SK-N-SH (cell line): ENCODE results near the gene IL18R1. TPM values are rescaled to one million over a fixed set of nuclear protein-coding genes. Genes with fewer than 3 reads are reported as not detected.

ENCODE experiments used
- CTCF ChIA-PET: fragments of 300-600, 350-600 bp; formaldehyde crosslinking; extraction: SDS; loops from one replicate; lab custom pipeline; 2021; lab: Yijun Ruan, JAX
- POLR2A ChIA-PET: fragments of 350-600 bp; sonication (Branson Sonifier 250); formaldehyde crosslinking; extraction: SDS; loops from one replicate; lab custom pipeline; 2020; ENCODE audit warnings: antibody characterized with exemption, inconsistent platforms; lab: Yijun Ruan, JAX
- DNase-seq: peaks from one replicate; pipeline ENCODE4 v3.0.0; 2012
- H2AFZ ChIP-seq: fragments of 200-600 bp; sonication (generic); 2 replicates; pipeline ENCODE4 v1.8.1; 2016; ENCODE audit warnings: antibody characterized with exemption, mild to moderate bottlenecking, low read depth
- H3F3A ChIP-seq: fragments of 200-600 bp; sonication (generic); replicated peaks from 2 replicates; pipeline ENCODE3; 2016; ENCODE audit warnings: antibody characterized with exemption, mild to moderate bottlenecking; ENCODE audit not compliant: insufficient read depth
- H3K27ac ChIP-seq, 2 experiments: fragments of 200-500 bp in 1 of 2; fragments of 200-600 bp in 1 of 2; sonication (Bioruptor generic) in 1 of 2; sonication (generic), shearing (Covaris generic) in 1 of 2; 2 replicates each; pipeline versions ENCODE4 v1.5.1 to v1.6.1; 2014 to 2016; ENCODE audit warnings: low read depth in 2 of 2, inconsistent platforms in 1 of 2, low read length in 1 of 2, mild to moderate bottlenecking in 1 of 2, mixed read lengths in 1 of 2
- H3K27me3 ChIP-seq: fragments of 200-600 bp; sonication (generic), shearing (Covaris generic); 2 replicates; pipeline ENCODE4 v1.6.1; 2016; ENCODE audit warnings: mixed run types; ENCODE audit not compliant: insufficient read depth
- H3K36me3 ChIP-seq, 2 experiments: fragments of 200-500 bp in 1 of 2; fragments of 200-600 bp in 1 of 2; sonication (Bioruptor generic) in 1 of 2; sonication (generic) in 1 of 2; replicated peaks in 1 of 2; 2 replicates each; pipeline versions ENCODE3 to v1.5.1; 2014 to 2016; ENCODE audit warnings: low read length in 1 of 2, mild to moderate bottlenecking in 1 of 2; ENCODE audit not compliant: insufficient read depth in 2 of 2, control insufficient read depth in 1 of 2
- H3K4me1 ChIP-seq, 2 experiments: fragments of 200-500 bp in 1 of 2; fragments of 200-600 bp in 1 of 2; sonication (Bioruptor generic) in 1 of 2; sonication (generic), shearing (Covaris generic) in 1 of 2; 2 replicates each; pipeline versions ENCODE4 v1.5.1 to v1.6.1; 2014 to 2016; ENCODE audit warnings: low read depth in 1 of 2, low read length in 1 of 2, mixed run types in 1 of 2; ENCODE audit not compliant: insufficient read depth in 2 of 2, control insufficient read depth in 1 of 2
- H3K4me2 ChIP-seq: fragments of 200-600 bp; sonication (generic), shearing (Covaris generic); 2 replicates; pipeline ENCODE4 v1.6.1; 2017; ENCODE audit warnings: mixed run types
- H3K4me3 ChIP-seq, 2 experiments: fragments of 200-500 bp in 1 of 2; fragments of 200-600 bp in 1 of 2; sonication (Bioruptor generic) in 1 of 2; sonication (generic), shearing (Covaris generic) in 1 of 2; 2 replicates each; pipeline versions ENCODE4 v1.5.1 to v1.8.1; 2014 to 2016; ENCODE audit warnings: low read depth in 2 of 2, inconsistent platforms in 1 of 2, low read length in 1 of 2, mild to moderate bottlenecking in 1 of 2, mixed read lengths in 1 of 2, moderate library complexity in 1 of 2
- H3K79me2 ChIP-seq: fragments of 200-600 bp; sonication (generic); 2 replicates; pipeline ENCODE4 v1.8.1; 2017; ENCODE audit warnings: mild to moderate bottlenecking; ENCODE audit not compliant: insufficient read depth
- H3K9ac ChIP-seq: fragments of 200-600 bp; sonication (generic); 2 replicates; pipeline ENCODE4 v1.6.1; 2017; ENCODE audit warnings: mixed run types
- H3K9me2 ChIP-seq: fragments of 200-600 bp; sonication (generic); 2 replicates; pipeline ENCODE4 v1.6.1; 2017; ENCODE audit warnings: mixed run types
- H3K9me3 ChIP-seq: fragments of 200-600 bp; sonication (generic); 2 replicates; pipeline ENCODE4 v1.6.1; 2017; ENCODE audit warnings: mixed run types, mild to moderate bottlenecking, moderate library complexity
- H4K20me1 ChIP-seq: fragments of 200-600 bp; sonication (generic); 2 replicates; pipeline ENCODE4 v1.6.1; 2017; ENCODE audit warnings: mild to moderate bottlenecking, mixed run types; ENCODE audit not compliant: insufficient read depth
- ELF1 ChIP-seq: IDR thresholded peaks from 2 replicates; pipeline ENCODE4 v1.4.0; 2012
- EP300 ChIP-seq, 2 experiments: IDR thresholded peaks; 2 replicates each; pipeline versions ENCODE4 v1.4.0 to v1.6.1; 2012; ENCODE audit warnings: borderline replicate concordance in 1 of 2, low read depth in 1 of 2, low read length in 1 of 2
- FOSL2 ChIP-seq: IDR thresholded peaks from 2 replicates; pipeline ENCODE4 v1.4.0; 2012; ENCODE audit warnings: low read depth, mild to moderate bottlenecking, moderate library complexity, borderline replicate concordance
- GABPA ChIP-seq: IDR thresholded peaks from 2 replicates; pipeline ENCODE4 v1.4.0; 2012; ENCODE audit warnings: low read depth, mild to moderate bottlenecking
- MEF2A ChIP-seq: IDR thresholded peaks from 2 replicates; pipeline ENCODE4 v1.4.0; 2012; ENCODE audit warnings: low read depth, borderline replicate concordance
- RCOR1 ChIP-seq: fragments of 150-350 bp; IDR thresholded peaks from 2 replicates; pipeline ENCODE4 v1.6.1; 2017; ENCODE audit warnings: antibody characterized with exemption, low read length
- RFX5 ChIP-seq: IDR thresholded peaks from 2 replicates; pipeline ENCODE4 v1.6.1; 2012; ENCODE audit warnings: mild to moderate bottlenecking, improper control_type of control experiment, low read length
- RXRA ChIP-seq: IDR thresholded peaks from 2 replicates; pipeline ENCODE4 v1.4.0; 2012; ENCODE audit warnings: low read depth, mild to moderate bottlenecking, borderline replicate concordance
- SIN3A ChIP-seq: IDR thresholded peaks from 2 replicates; pipeline ENCODE4 v1.6.1; 2012; ENCODE audit warnings: low read depth, mild to moderate bottlenecking, low read length, moderate library complexity, borderline replicate concordance
- SMC3 ChIP-seq: IDR thresholded peaks from 2 replicates; pipeline ENCODE4 v1.6.1; 2012; ENCODE audit warnings: low read depth, low read length, improper control_type of control experiment
- TCF12 ChIP-seq: IDR thresholded peaks from 2 replicates; pipeline ENCODE4 v1.4.0; 2012
- TEAD4 ChIP-seq: IDR thresholded peaks from 2 replicates; pipeline ENCODE4 v1.4.0; 2012; ENCODE audit warnings: mild to moderate bottlenecking, borderline replicate concordance; ENCODE audit not compliant: insufficient read depth
- YY1 ChIP-seq: IDR thresholded peaks from 2 replicates; pipeline ENCODE4 v1.4.0; 2012; ENCODE audit warnings: low read depth, mild to moderate bottlenecking
- WGBS: methylation state at CpG from one replicate; pipeline ENCODE4 v1.1.6; 2017; ENCODE audit warnings: low lambda C conversion rate; 5-methylcytosine and 5-hydroxymethylcytosine counted together
- polyA plus RNA-seq, 3 experiments: library from polyadenylated mRNA; depleted of rRNA; stranded (reverse); fragments of >200 nt; gene quantifications; 2 replicates each; pipeline ENCODE4 v1.2.3, GENCODE V29; 2012
- TF ChIP-seq, protein P1 (sequence below): fragments of 150-350 bp; IDR thresholded peaks from 2 replicates; pipeline ENCODE4 v1.6.1; 2017; ENCODE audit warnings: antibody characterized with exemption, low read length, low read depth, borderline replicate concordance
- TF ChIP-seq, protein P2 (sequence below): IDR thresholded peaks from 2 replicates; pipeline ENCODE4 v1.4.0; 2012; ENCODE audit warnings: low read depth
- TF ChIP-seq, protein P3 (sequence below): IDR thresholded peaks from 2 replicates; pipeline ENCODE4 v1.4.0; 2012; ENCODE audit warnings: low read depth, borderline replicate concordance
- TF ChIP-seq, protein P4 (sequence below): fragments of 150-350 bp; IDR thresholded peaks from 2 replicates; pipeline ENCODE4 v1.6.1; 2016; ENCODE audit warnings: mild to moderate bottlenecking, low read depth, low read length
- TF ChIP-seq, protein P5 (sequence below): IDR thresholded peaks from 2 replicates; pipeline ENCODE4 v1.6.1; 2012; ENCODE audit warnings: mild to moderate bottlenecking, low read depth, low read length, moderate library complexity

IL18R1 gene
- polyA plus RNA-seq, 1 of the 3 experiments (the other 2 are of a cell fraction) = not detected

DNA sequence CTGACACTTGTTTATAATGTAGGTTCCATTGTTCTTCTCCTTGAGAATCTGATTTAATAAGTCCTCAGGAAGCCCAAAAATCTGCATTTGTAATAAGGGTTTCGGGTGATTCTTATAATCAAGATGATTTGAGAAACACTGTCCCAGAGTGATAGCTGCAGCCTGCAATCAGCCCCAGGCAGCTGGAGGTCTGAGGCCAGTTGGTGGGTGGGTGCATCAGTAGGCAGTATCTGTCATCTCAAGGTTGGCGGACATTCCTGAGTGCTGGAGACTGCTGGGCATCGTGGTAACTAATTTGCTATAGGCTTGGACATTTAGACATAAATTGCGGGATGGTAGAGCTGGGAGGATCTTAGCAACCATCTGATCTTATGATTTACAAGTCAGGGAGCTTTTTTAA is 64.7 kb downstream of the IL18R1 start:
- Histone ChIP-seq H3K27me3 (peaks cover 7% of the 10 kb centered on the region; the same call in 1 of the 2 replicates), H2AFZ (no peak overlapping the region), H3K36me3 (no peaks in the 10 kb centered on the region), H3K4me3 (no peak overlapping the region)
- no peak for TF ChIP-seq TCF12
- TF ChIP-seq MEF2A = no peak
- no peak for TF ChIP-seq RXRA
- TF ChIP-seq, protein P1, sequence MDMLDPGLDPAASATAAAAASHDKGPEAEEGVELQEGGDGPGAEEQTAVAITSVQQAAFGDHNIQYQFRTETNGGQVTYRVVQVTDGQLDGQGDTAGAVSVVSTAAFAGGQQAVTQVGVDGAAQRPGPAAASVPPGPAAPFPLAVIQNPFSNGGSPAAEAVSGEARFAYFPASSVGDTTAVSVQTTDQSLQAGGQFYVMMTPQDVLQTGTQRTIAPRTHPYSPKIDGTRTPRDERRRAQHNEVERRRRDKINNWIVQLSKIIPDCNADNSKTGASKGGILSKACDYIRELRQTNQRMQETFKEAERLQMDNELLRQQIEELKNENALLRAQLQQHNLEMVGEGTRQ = no peak
- TF ChIP-seq, protein P2, sequence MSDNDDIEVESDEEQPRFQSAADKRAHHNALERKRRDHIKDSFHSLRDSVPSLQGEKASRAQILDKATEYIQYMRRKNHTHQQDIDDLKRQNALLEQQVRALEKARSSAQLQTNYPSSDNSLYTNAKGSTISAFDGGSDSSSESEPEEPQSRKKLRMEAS = no peak
- TF ChIP-seq, protein P3, sequence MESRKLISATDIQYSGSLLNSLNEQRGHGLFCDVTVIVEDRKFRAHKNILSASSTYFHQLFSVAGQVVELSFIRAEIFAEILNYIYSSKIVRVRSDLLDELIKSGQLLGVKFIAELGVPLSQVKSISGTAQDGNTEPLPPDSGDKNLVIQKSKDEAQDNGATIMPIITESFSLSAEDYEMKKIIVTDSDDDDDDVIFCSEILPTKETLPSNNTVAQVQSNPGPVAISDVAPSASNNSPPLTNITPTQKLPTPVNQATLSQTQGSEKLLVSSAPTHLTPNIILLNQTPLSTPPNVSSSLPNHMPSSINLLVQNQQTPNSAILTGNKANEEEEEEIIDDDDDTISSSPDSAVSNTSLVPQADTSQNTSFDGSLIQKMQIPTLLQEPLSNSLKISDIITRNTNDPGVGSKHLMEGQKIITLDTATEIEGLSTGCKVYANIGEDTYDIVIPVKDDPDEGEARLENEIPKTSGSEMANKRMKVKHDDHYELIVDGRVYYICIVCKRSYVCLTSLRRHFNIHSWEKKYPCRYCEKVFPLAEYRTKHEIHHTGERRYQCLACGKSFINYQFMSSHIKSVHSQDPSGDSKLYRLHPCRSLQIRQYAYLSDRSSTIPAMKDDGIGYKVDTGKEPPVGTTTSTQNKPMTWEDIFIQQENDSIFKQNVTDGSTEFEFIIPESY = no peak
- TF ChIP-seq ELF1 = no peak
- no peak for TF ChIP-seq FOSL2
- TF ChIP-seq SIN3A = no peak
- no peak for TF ChIP-seq TEAD4
- no peak for TF ChIP-seq RCOR1
- TF ChIP-seq GABPA = no peak
- no peak for TF ChIP-seq SMC3
- no peak for TF ChIP-seq YY1
- TF ChIP-seq EP300 (IDR thresholded peaks at IDR 0.05; ENCODE audit: borderline replicate concordance in 1 of 2, low read depth in 1 of 2, low read length in 1 of 2) = no peak
- TF ChIP-seq, protein P4, sequence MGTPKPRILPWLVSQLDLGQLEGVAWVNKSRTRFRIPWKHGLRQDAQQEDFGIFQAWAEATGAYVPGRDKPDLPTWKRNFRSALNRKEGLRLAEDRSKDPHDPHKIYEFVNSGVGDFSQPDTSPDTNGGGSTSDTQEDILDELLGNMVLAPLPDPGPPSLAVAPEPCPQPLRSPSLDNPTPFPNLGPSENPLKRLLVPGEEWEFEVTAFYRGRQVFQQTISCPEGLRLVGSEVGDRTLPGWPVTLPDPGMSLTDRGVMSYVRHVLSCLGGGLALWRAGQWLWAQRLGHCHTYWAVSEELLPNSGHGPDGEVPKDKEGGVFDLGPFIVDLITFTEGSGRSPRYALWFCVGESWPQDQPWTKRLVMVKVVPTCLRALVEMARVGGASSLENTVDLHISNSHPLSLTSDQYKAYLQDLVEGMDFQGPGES = no peak
- TF ChIP-seq, protein P5, sequence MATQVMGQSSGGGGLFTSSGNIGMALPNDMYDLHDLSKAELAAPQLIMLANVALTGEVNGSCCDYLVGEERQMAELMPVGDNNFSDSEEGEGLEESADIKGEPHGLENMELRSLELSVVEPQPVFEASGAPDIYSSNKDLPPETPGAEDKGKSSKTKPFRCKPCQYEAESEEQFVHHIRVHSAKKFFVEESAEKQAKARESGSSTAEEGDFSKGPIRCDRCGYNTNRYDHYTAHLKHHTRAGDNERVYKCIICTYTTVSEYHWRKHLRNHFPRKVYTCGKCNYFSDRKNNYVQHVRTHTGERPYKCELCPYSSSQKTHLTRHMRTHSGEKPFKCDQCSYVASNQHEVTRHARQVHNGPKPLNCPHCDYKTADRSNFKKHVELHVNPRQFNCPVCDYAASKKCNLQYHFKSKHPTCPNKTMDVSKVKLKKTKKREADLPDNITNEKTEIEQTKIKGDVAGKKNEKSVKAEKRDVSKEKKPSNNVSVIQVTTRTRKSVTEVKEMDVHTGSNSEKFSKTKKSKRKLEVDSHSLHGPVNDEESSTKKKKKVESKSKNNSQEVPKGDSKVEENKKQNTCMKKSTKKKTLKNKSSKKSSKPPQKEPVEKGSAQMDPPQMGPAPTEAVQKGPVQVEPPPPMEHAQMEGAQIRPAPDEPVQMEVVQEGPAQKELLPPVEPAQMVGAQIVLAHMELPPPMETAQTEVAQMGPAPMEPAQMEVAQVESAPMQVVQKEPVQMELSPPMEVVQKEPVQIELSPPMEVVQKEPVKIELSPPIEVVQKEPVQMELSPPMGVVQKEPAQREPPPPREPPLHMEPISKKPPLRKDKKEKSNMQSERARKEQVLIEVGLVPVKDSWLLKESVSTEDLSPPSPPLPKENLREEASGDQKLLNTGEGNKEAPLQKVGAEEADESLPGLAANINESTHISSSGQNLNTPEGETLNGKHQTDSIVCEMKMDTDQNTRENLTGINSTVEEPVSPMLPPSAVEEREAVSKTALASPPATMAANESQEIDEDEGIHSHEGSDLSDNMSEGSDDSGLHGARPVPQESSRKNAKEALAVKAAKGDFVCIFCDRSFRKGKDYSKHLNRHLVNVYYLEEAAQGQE = no peak
- no peak for TF ChIP-seq RFX5
- TF ChIP-seq, all 33 proteins: peak for 0
- POLR2A ChIA-PET = no interaction called here
- Histone ChIP-seq H4K20me1 (no peaks in the 10 kb centered on the region), H3K4me2 (no peak overlapping the region), H3K9me3 (no peaks in the 10 kb centered on the region), H3K9me2 (no peaks in the 10 kb centered on the region), H3K4me1 (no peaks in the 10 kb centered on the region), H3F3A (no peaks in the 10 kb centered on the region), H3K79me2 (no peaks in the 10 kb centered on the region), H3K9ac (no peak overlapping the region), H3K27ac (no peak overlapping the region)
- CTCF ChIA-PET = no interaction called here
- WGBS = 4% methylated on average over 4 of the region's 4 CpGs
- DNase-seq = no peak
